ENCODE measurements around the gene MORC1. TPM values are rescaled to one million over a fixed set of nuclear protein-coding genes. Genes with fewer than 3 reads are reported as not detected.
"Not testable (repeated sequence)": the region's sequence is repeated elsewhere in the genome, so short reads cannot be mapped to it uniquely, and the experiment has no call there.

MORC1 gene
- total and polyA plus RNA-seq, 7 donors, result not detected

DNA sequence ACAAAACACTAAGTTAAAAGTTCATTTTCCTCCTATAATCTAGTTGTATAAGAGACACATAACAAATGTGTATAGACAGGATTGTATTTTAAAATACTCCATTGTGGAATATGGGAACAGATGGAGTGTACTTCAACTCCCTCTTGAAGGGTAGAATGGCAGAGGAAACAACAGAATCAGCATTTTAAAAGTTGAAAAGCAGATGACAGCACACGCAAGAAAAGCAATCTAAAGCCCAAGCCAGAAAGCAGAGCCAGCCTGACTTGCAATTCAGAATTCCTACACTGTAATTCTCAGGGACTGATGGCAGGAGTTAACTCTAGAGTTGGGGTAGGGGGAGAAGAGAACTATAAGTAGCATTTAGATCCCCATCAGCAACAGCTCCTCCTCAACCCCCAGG is 22.8 kb downstream of the MORC1 start:
- ATAC-seq (no peak), DNase-seq (no peak)
- H3K4me1 ChIP-seq, result no peaks in the 10 kb centered on the region
- H3K27ac ChIP-seq, result no peak overlapping the region
- H3K4me3 ChIP-seq, result no peak overlapping the region
- TF ChIP-seq, protein P1, sequence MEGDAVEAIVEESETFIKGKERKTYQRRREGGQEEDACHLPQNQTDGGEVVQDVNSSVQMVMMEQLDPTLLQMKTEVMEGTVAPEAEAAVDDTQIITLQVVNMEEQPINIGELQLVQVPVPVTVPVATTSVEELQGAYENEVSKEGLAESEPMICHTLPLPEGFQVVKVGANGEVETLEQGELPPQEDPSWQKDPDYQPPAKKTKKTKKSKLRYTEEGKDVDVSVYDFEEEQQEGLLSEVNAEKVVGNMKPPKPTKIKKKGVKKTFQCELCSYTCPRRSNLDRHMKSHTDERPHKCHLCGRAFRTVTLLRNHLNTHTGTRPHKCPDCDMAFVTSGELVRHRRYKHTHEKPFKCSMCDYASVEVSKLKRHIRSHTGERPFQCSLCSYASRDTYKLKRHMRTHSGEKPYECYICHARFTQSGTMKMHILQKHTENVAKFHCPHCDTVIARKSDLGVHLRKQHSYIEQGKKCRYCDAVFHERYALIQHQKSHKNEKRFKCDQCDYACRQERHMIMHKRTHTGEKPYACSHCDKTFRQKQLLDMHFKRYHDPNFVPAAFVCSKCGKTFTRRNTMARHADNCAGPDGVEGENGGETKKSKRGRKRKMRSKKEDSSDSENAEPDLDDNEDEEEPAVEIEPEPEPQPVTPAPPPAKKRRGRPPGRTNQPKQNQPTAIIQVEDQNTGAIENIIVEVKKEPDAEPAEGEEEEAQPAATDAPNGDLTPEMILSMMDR (IDR thresholded peaks at IDR 0.05), result no peak
- intact Hi-C loops (cut with DNase I), result no loop called here
- H3K27me3 ChIP-seq (ENCODE audit: insufficient read depth in 3 of 3, low read length in 2 of 3), result no peaks in the 10 kb centered on the region
- no peaks in the 10 kb centered on the region for H3K9me3 ChIP-seq
- no peaks in the 10 kb centered on the region for H3K36me3 ChIP-seq (ENCODE audit: insufficient read depth in 1 of 2, low read depth in 1 of 2)
- 60 to 77% (median 77%) methylated on average over 1 of the region's 1 CpG for WGBS, 3 donors

DNA sequence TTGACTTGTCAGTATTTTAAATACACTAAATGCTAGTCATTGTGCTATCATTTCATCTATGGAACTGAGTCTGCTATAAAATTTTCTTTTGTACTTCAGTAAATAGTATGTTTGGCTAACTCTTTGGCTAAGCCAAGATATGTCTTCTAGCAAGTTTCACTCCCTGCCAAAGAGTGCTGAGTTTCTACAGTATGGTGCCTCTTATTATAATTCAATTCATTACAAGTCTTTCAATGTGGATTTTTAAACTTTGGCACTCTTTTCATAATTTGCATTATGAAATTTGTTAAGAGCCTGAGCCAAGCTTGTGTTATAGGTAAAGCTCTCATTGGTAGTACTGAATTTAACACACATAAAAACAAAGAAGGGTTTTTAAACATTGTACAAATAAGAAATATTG is 24.4 kb downstream of the MORC1 start:
- intact Hi-C loops (cut with DNase I), result no loop called here
- TF ChIP-seq, protein P1 (IDR thresholded peaks at IDR 0.05), result no peak
- no peak for ATAC-seq
- Histone ChIP-seq H3K27ac (no peak overlapping the region), H3K4me1 (no peaks in the 10 kb centered on the region), H3K4me3 (no peak overlapping the region), H3K27me3 (ENCODE audit: insufficient read depth in 3 of 3, low read length in 2 of 3) (no peaks in the 10 kb centered on the region), H3K36me3 (ENCODE audit: insufficient read depth in 1 of 2, low read depth in 1 of 2) (no peaks in the 10 kb centered on the region), H3K9me3 (no peaks in the 10 kb centered on the region)
- no peak for DNase-seq

DNA sequence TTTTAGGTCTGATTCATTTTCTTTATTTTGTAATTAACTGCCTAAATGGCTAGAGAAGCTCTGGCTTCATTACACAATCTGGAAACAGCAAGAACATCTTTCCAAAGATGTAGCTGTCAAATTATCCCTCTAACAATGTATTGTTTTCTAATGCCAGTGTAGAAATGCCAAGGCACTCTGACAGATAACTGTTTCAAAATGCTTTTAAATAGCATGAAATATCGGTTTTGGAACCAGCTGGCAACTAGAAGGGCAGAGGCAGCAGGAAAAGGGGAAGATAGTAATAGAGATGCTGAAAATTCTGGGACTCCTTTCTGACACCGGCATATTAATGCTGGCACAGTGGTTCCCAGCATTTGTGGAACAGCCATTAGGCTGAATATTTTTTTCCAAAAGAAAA is 26.1 kb downstream of the MORC1 start:
- no peak overlapping the region for H3K27ac ChIP-seq
- H3K4me1 ChIP-seq, result no peaks in the 10 kb centered on the region
- no peak overlapping the region for H3K4me3 ChIP-seq
- TF ChIP-seq, protein P1 (IDR thresholded peaks at IDR 0.05), result no peak
- no peaks in the 10 kb centered on the region for H3K36me3 ChIP-seq (ENCODE audit: insufficient read depth in 1 of 2, low read depth in 1 of 2)
- DNase-seq (no peak), ATAC-seq (no peak)
- no peaks in the 10 kb centered on the region for H3K27me3 ChIP-seq (ENCODE audit: insufficient read depth in 3 of 3, low read length in 2 of 3)
- intact Hi-C loops (cut with DNase I), result no loop called here
- WGBS, 3 donors, result 12 to 18% (median 16%) methylated on average over 2 of the region's 2 CpGs
- no peaks in the 10 kb centered on the region for H3K9me3 ChIP-seq

DNA sequence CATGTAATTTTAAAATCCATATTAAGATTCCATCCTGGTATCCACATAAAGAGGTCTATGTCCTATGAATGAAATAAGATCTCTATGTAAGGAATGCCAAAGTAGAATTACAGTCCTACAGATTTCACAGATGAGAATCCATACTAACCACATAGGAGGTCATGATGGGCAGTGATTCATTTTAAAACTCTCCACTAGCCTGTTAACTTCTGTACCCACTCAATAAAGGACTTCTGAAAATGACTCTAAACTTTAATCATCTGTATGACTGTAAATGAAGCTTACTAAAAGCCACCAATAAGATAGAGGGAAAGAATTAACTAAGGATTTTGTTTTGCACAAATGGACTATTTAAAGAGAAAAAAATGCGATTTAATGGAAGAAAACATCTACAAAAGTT is 28.7 kb downstream of the MORC1 start:
- H3K4me3 ChIP-seq, result no peak overlapping the region
- H3K4me1 ChIP-seq, result no peaks in the 10 kb centered on the region
- WGBS, 3 donors, result 86 to 93% (median 89%) methylated on average over 1 of the region's 1 CpG
- no peaks in the 10 kb centered on the region for H3K9me3 ChIP-seq
- intact Hi-C loops (cut with DNase I), result loop anchor here in 1 of 2 donors (10.0 kb wide), 1 partner anchor 424 kb away; no protein-coding TSS in a partner anchor
- TF ChIP-seq, protein P1 (IDR thresholded peaks at IDR 0.05), result no peak
- DNase-seq (no peak), ATAC-seq (no peak)
- no peaks in the 10 kb centered on the region for H3K36me3 ChIP-seq (ENCODE audit: insufficient read depth in 1 of 2, low read depth in 1 of 2)
- H3K27ac ChIP-seq, result no peak overlapping the region
- no peaks in the 10 kb centered on the region for H3K27me3 ChIP-seq (ENCODE audit: insufficient read depth in 3 of 3, low read length in 2 of 3)

DNA sequence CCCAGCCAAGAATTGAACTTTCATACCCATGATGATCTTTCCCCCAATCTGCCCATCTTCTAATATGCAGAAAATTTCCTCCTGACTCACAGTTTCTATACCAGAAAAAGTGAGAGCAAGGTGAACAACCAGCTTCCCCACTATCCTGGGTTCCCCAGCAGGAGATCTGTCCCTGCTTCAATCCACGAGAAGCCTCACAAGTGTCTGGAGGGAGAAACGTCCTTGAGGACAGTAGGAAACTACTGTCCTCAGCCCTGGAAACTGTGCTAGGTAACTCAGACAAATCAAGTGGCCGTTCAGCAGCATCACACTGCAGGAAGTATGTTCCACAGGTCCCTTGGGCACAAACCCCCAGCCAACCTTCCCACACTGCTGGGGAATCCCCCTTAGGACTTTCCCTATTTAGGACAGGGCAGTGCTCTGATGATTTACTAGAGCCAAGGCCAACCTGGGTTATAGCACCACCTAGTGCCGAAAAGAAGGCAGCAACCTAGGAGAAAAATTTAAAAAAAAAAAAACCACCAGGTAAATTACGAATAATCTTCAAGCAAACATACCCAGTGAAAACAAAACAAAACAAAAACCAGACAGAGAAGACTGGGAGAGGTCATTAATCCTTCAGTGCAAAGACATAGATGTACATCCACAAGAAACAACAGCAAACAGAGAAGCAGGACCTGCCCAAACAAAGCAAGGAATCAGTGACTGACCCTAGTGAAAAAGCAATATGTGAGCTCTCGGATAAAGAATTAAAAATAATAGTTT is 36.0 kb downstream of the MORC1 start:
- DNase-seq, result no peak
- H3K4me3 ChIP-seq, result no peak overlapping the region
- intact Hi-C loops (cut with DNase I), result loop anchor here (2.0 to 10.0 kb wide), 3 partner anchors 59 to 417 kb away; no protein-coding TSS in a partner anchor
- H3K27ac ChIP-seq, result no peak overlapping the region
- TF ChIP-seq, protein P1 (IDR thresholded peaks at IDR 0.05), result peak; percentile 64
- H3K9me3 ChIP-seq, result no peaks in the 10 kb centered on the region
- no peaks in the 10 kb centered on the region for H3K4me1 ChIP-seq
- 29 to 44% (median 43%) methylated on average over 6 of the region's 6 CpGs for WGBS, 3 donors
- ATAC-seq, result peak; percentile 58 to 82 (median 78)
- no peaks in the 10 kb centered on the region for H3K27me3 ChIP-seq (ENCODE audit: insufficient read depth in 3 of 3, low read length in 2 of 3)
- no peaks in the 10 kb centered on the region for H3K36me3 ChIP-seq (ENCODE audit: insufficient read depth in 1 of 2, low read depth in 1 of 2)

GRCh38 chr3:109080090-109080489 is 37.8 kb downstream of the MORC1 start:
- 67 to 100% (median 79%) methylated on average over 1 of the region's 1 CpG for WGBS, 3 donors
- H3K27me3 ChIP-seq (ENCODE audit: insufficient read depth in 3 of 3, low read length in 2 of 3); ATAC-seq; DNase-seq; H3K4me1 ChIP-seq; H3K4me3 ChIP-seq; H3K27ac ChIP-seq; H3K9me3 ChIP-seq; H3K36me3 ChIP-seq (ENCODE audit: insufficient read depth in 1 of 2, low read depth in 1 of 2): not testable (repeated sequence)
- intact Hi-C loops (cut with DNase I), result loop anchor here in 1 of 2 donors (10.0 kb wide), 1 partner anchor 415 kb away; no protein-coding TSS in a partner anchor
